BLaER1 treated with 17β-estradiol and CSF1 and Interleukin-3, amounts not matched to agents 10 nM and 100 nM (cell line): Measurements from ENCODE around the gene FOXF1.

Source experiments
- H3K27ac ChIP-seq, 11 experiments: shearing (Covaris generic); formaldehyde crosslinking; 2 replicates each; pipeline ENCODE4 v1.8.1; 2022
- H3K27me3 ChIP-seq, 11 experiments: shearing (Covaris generic); formaldehyde crosslinking; 2 replicates each; pipeline ENCODE4 v1.8.1; 2022
- H3K36me3 ChIP-seq, 11 experiments: shearing (Covaris generic); formaldehyde crosslinking; 2 replicates each; pipeline ENCODE4 v1.8.1; 2022
- H3K4me1 ChIP-seq, 10 experiments: shearing (Covaris generic); formaldehyde crosslinking; 2 replicates each; pipeline ENCODE4 v1.8.1; 2022
- H3K4me2 ChIP-seq, 11 experiments: shearing (Covaris generic); formaldehyde crosslinking; 2 replicates each; pipeline ENCODE4 v1.8.1; 2022
- H3K4me3 ChIP-seq, 10 experiments: shearing (Covaris generic); formaldehyde crosslinking; 2 replicates each; pipeline ENCODE4 v1.8.1; 2022
- H3K9ac ChIP-seq, 11 experiments: shearing (Covaris generic); formaldehyde crosslinking; 2 replicates each; pipeline ENCODE4 v1.8.1; 2022
- H3K9me3 ChIP-seq, 11 experiments: shearing (Covaris generic); formaldehyde crosslinking; replicated peaks in 1 of 11; 2 replicates each; pipeline ENCODE4 v1.8.1; 2022
- H4K20me1 ChIP-seq, 11 experiments: shearing (Covaris generic); formaldehyde crosslinking; 2 replicates each; pipeline ENCODE4 v1.8.1; 2022
- Cebpa-rat ChIP-seq, 11 experiments: shearing (Covaris generic); IDR thresholded peaks; 2 replicates each; pipeline ENCODE4 v1.8.1; 2022

The FOXF1 gene

GRCh38 chr16:86510465-86511261, at the start of gene FOXF1:
Gene FOXF1, plus strand, starts transcription at chr16:86510527. Its CDS starts 43 bp downstream, at chr16:86510570.
- peak within 1 kb of the TSS; percentile 55 to 74 (median 64) for H3K4me3 ChIP-seq
- H3K9ac ChIP-seq: peak within 1 kb of the TSS; percentile 18 to 76 (median 56); a peak in 17 of 22 replicates
- H3K4me1 ChIP-seq: peaks cover 6 to 28% (median 22%) of the 10 kb centered on the region in 10 experiments; a peak in 19 of 20 replicates
- no peak for TF ChIP-seq Cebpa-rat (IDR thresholded peaks at IDR 0.05)
- no peaks in the 10 kb centered on the region for H3K9me3 ChIP-seq
- peaks cover 100% of the 10 kb centered on the region in 11 experiments for H3K27me3 ChIP-seq
- H3K36me3 ChIP-seq: no peaks in the 10 kb centered on the region
- H3K27ac ChIP-seq: no peak within 1 kb of the TSS
- H3K4me2 ChIP-seq: peak within 1 kb of the TSS; percentile 95 to 100 (median 98)
- peaks cover 0 to 98% (median 82%) of the 10 kb centered on the region in 11 experiments; a peak in 18 of 22 replicates for H4K20me1 ChIP-seq

DNA sequence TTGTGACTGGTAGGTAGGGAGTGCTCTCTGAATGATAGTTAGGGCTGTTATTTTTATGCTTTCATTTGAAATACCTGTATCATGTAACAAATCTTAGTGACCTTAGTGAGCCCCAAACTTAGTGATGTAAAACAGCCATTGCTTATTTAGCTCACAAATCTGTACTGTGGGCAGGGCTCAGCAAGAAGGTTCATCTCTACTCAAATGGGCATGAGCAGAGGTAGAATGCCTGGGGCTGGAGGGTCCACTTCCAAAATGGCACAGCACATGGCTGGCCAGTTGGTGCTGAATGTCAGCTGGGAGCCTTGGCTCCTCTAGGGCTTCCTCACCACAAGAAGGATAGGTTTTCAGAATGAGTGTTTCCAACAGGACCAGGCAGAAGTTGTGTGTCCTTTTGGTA, 49.3 kb upstream of the FOXF1 start:
- H3K27ac ChIP-seq: no peak overlapping the region
- no peaks in the 10 kb centered on the region for H3K4me1 ChIP-seq
- H3K27me3 ChIP-seq: no peaks in the 10 kb centered on the region
- H3K36me3 ChIP-seq: no peaks in the 10 kb centered on the region
- no peak overlapping the region for H3K4me3 ChIP-seq
- no peak overlapping the region for H3K9ac ChIP-seq
- no peak overlapping the region for H3K4me2 ChIP-seq
- no peaks in the 10 kb centered on the region for H4K20me1 ChIP-seq
- TF ChIP-seq Cebpa-rat (IDR thresholded peaks at IDR 0.05): no peak
- H3K9me3 ChIP-seq: peaks cover 13 to 40% (median 29%) of the 10 kb centered on the region in 11 experiments; a peak in 21 of 22 replicates

DNA sequence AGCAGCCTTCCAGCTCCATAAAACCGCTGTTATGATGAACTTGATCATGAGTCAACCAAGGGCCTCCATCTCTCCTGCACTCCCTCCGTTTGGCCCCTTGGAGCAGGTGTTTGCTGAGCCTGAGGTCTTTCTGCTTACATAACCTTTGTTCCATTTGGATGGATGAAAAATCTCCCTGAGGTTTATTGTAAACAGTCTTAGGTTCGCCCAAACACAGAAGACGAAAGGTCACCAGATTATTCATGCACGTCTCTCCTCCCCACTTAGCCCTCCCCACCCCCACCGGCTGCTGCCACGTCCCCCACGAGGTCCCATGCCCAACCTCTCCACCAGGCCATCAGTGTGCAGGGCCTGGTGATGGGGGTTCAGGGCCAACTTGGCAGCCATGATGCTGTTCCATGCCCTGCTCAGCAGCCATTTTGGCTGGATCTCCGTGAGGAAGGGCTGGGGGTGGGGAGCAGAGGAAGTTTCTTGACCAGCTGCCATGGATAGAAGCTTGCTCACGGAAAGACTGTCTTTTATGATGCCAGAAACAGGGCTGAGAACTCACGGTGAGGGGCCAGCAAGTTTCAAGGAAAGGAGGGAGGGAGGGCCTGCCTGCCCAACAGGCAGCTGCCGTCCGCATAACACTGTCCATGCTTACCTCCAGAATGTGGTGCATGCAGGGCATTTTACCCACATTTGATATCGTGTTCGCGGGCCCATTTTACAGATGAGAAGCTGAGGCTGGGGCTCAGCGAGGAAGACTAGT, 47.8 kb upstream of the FOXF1 start:
- no peak for TF ChIP-seq Cebpa-rat (IDR thresholded peaks at IDR 0.05)
- H3K27me3 ChIP-seq: no peaks in the 10 kb centered on the region
- H3K36me3 ChIP-seq: no peaks in the 10 kb centered on the region
- no peak overlapping the region for H3K27ac ChIP-seq
- no peak overlapping the region for H3K4me2 ChIP-seq
- no peaks in the 10 kb centered on the region for H3K4me1 ChIP-seq
- H3K9me3 ChIP-seq: peaks cover 13 to 40% (median 29%) of the 10 kb centered on the region in 11 experiments; a peak in 21 of 22 replicates
- no peaks in the 10 kb centered on the region for H4K20me1 ChIP-seq
- H3K4me3 ChIP-seq: no peak overlapping the region
- no peak overlapping the region for H3K9ac ChIP-seq

DNA sequence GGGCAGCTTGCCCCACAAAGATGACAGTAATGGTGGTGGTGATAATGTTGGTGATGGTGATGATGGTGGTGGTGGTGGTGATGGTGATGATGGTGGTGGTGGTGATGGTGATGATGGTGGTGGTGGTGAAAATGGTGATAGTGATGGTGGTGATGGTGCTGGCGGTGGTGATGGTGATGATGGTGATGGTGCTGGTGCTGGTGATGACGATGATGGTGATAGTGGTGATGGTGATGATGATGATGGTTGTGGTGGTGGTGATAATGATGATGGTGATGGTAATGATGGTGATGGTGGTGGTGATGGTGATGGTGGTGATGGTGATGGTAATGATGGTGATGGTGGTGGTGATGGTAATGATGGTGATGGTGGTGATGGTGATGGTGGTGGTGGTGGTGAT, 46.3 kb upstream of the FOXF1 start:
- Histone ChIP-seq H3K27me3 (no peaks in the 10 kb centered on the region), H3K4me1 (no peaks in the 10 kb centered on the region), H3K36me3 (no peaks in the 10 kb centered on the region), H3K27ac (no peak overlapping the region), H3K4me2 (no peak overlapping the region), H3K4me3 (no peak overlapping the region), H4K20me1 (no peaks in the 10 kb centered on the region), H3K9ac (no peak overlapping the region), H3K9me3 (peaks cover 13 to 40% (median 29%) of the 10 kb centered on the region in 11 experiments; a peak in 21 of 22 replicates)
- TF ChIP-seq Cebpa-rat (IDR thresholded peaks at IDR 0.05): no peak

- Histone ChIP-seq H3K36me3 (no peaks in the 10 kb centered on the region), H3K27ac (no peak overlapping the region), H4K20me1 (no peaks in the 10 kb centered on the region), H3K4me2 (no peak overlapping the region), H3K4me3 (no peak overlapping the region), H3K4me1 (no peaks in the 10 kb centered on the region), H3K9ac (no peak overlapping the region), H3K27me3 (no peaks in the 10 kb centered on the region), H3K9me3 (peaks cover 12 to 36% (median 29%) of the 10 kb centered on the region in 11 experiments; a peak in 21 of 22 replicates)
- TF ChIP-seq Cebpa-rat (IDR thresholded peaks at IDR 0.05): no peak
These were observed 44.9 kb upstream of the FOXF1 start for GRCh38 chr16:86465434-86465833.

- no peak for TF ChIP-seq Cebpa-rat (IDR thresholded peaks at IDR 0.05)
- H3K27me3 ChIP-seq: no peaks in the 10 kb centered on the region
These were observed 43.5 kb upstream of the FOXF1 start for GRCh38 chr16:86466696-86467406.

DNA sequence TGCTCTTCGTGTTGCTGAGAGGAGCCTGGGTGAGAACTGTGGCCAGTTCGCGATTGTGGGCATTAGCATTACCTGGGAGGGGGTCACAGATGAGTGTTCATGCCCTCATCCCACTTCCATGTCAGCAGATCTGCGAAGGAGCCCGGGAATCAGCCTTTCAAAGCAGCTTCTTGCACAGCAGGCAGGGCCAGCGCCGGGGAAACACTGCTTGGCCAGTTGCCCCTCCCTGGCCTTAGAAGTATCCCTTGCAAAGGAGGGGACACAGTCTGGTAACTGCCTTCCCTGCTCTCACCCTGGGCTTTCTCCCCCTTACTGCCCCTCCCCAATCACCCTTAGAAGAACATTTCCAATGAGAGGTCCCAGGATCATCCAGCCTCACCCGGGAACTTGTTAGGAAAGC, 42.8 kb upstream of the FOXF1 start:
- no peak overlapping the region for H3K4me3 ChIP-seq
- no peak overlapping the region for H3K9ac ChIP-seq
- no peak for TF ChIP-seq Cebpa-rat (IDR thresholded peaks at IDR 0.05)
- H3K4me2 ChIP-seq: no peak overlapping the region
- H4K20me1 ChIP-seq: no peaks in the 10 kb centered on the region
- H3K36me3 ChIP-seq: no peaks in the 10 kb centered on the region
- H3K27ac ChIP-seq: no peak overlapping the region
- H3K4me1 ChIP-seq: peaks cover 0 to 5% (median 0%) of the 10 kb centered on the region in 10 experiments; a peak in 1 of 20 replicates
- no peaks in the 10 kb centered on the region for H3K27me3 ChIP-seq
- peaks cover 8 to 35% (median 20%) of the 10 kb centered on the region in 11 experiments for H3K9me3 ChIP-seq

More at GRCh38 chr16:86466696-86467406, 43.5 kb upstream of the FOXF1 start:
- H4K20me1 ChIP-seq: no peaks in the 10 kb centered on the region
- no peak overlapping the region for H3K4me3 ChIP-seq
- H3K9ac ChIP-seq: no peak overlapping the region
- H3K36me3 ChIP-seq: no peaks in the 10 kb centered on the region
- H3K27ac ChIP-seq: no peak overlapping the region
- H3K9me3 ChIP-seq: peaks cover 5 to 29% (median 19%) of the 10 kb centered on the region in 11 experiments; a peak in 20 of 22 replicates
- peaks cover 0 to 1% (median 0%) of the 10 kb centered on the region in 10 experiments; a peak in 1 of 20 replicates for H3K4me1 ChIP-seq
- no peak overlapping the region for H3K4me2 ChIP-seq

DNA sequence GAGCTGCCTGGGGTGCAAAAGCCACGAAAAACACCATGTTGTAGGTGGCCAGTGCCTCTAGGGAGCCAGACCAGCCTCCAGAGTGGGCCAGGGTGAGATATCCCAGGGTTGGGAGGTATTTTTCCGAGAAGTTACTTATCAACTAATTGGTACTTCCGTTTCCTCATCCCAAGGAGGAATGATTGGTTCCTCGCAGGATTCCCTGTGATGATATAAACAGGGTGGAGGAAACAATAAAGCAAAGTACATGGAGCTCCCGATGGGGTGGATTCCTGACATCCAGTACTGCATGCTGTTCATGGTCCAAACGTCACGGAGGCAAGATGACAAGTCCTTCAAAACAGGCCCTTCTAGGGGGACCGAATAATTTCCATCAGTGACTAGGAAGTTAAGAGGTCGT, 39.4 kb upstream of the FOXF1 start:
- Histone ChIP-seq H3K9ac (no peak overlapping the region), H3K4me1 (peaks cover 0 to 5% (median 0%) of the 10 kb centered on the region in 10 experiments; a peak in 1 of 20 replicates), H3K36me3 (no peaks in the 10 kb centered on the region), H3K4me2 (no peak overlapping the region), H3K27ac (no peak overlapping the region), H3K9me3 (peaks cover 11 to 21% (median 15%) of the 10 kb centered on the region in 11 experiments), H3K4me3 (no peak overlapping the region), H4K20me1 (no peaks in the 10 kb centered on the region), H3K27me3 (no peaks in the 10 kb centered on the region)
- TF ChIP-seq Cebpa-rat (IDR thresholded peaks at IDR 0.05): no peak

- Histone ChIP-seq H3K27ac (no peak overlapping the region), H3K36me3 (no peaks in the 10 kb centered on the region), H3K27me3 (no peaks in the 10 kb centered on the region), H4K20me1 (no peaks in the 10 kb centered on the region), H3K9me3 (peaks cover 11 to 21% (median 15%) of the 10 kb centered on the region in 11 experiments), H3K9ac (no peak overlapping the region), H3K4me2 (no peak overlapping the region; a peak in 1 of 22 replicates), H3K4me3 (no peak overlapping the region), H3K4me1 (peaks cover 0 to 5% (median 0%) of the 10 kb centered on the region in 10 experiments; a peak in 1 of 20 replicates)
- no peak for TF ChIP-seq Cebpa-rat (IDR thresholded peaks at IDR 0.05)
These were observed 38.4 kb upstream of the FOXF1 start for GRCh38 chr16:86471896-86472295.
